NCI-H128 (cell line): ENCODE data around the gene CAMK2G.

Source experiments
- DNase-seq: peaks from one replicate; lab custom pipeline; 2025; ENCODE audit not compliant: unreplicated experiment; lab: John Stamatoyannopoulos, UW

CAMK2G gene

DNA sequence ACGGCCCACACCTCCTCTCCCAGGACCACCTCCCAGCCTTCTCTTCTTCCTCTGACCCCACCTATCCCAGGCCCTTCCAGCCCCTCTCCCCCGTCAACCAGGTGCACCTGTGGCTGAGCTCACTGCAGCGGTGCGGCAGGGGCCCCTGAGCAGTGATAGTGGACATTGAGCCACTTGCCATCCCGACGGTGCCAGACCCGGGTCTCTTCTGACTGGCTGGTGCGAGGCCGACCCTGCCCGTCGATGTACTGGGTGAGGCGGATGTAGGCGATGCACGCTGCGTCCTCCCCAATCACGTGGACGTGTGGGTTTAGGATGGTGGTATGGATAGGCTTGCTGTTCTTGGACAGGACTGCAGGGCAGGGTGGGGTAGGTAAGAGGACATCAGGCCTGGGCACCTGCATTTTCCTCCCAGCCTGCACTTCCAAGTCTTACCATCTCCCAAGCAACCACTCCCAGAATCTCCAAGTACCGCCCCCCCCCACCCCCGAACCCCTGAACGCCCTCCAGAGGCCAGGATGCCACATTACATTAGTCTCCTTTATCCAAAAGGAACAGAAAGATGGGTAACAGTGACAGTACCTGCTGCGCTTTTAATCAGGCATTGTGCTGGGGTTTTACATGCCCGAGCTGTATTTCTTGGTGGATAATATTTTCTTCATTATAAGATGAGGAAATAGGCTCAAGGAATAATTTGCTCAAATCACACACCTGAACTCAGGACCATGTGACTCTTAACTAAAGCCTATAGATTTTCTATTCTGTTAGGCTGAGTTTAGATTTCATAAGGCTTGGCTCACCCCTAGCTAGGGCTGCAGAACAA lies 59.2 kb downstream of the CAMK2G start:
- DNase-seq, result no peak

DNA sequence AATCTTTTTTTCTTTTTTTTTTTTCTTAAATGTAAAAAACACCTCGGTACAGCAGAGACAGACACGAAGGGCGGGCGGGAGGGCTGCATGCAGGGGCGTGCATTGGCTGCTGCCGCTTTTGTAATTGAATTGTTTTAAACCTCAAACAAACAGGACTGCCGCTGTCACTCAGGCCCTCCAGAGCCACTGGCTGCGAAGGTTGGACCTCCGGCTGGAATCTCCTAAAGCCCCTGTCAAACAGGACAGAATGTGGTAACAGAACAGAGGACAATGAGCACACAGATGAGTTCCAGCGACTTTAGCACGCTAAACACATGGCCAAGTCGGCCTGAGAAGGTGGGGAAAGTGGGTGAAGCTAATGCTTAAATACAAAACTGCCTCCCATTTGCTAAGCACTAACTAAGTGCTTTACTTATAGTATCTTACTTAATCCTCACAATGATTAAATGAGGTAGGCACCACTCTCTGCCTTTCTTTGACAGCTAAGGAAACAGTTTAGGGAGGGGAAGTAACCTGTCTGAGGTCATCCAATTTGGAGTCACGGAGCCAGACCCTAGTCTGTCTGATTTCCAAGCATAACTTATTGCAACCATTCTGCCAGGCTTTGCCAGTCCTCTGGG lies 60.0 kb downstream of the CAMK2G start:
- no peak for DNase-seq

- no peak for DNase-seq
Measured at GRCh38 chr10:73813333-73813732, 61.0 kb downstream of the CAMK2G start.

- no peak for DNase-seq
Measured at GRCh38 chr10:73812657-73813056, 61.7 kb downstream of the CAMK2G start.

GRCh38 chr10:73810735-73811465 lies 63.5 kb downstream of the CAMK2G start:
- no peak for DNase-seq

DNA sequence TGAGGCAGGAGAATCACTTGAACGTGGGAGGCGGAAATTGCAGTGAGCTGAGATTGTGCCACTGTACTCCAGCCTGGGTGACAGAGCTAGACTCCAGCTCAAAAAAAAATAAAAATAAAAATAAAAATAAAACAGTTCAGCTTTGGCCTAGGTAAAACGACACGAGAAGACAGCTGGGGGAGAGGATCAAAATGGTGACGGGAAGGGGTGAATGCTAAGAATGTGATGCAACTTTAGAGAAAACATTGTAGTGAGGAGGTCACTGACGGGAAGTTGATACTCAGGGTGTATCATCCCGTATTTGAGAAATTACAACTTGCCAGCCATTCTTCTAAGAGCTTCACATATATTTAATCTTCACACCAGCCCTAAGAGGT lies 64.0 kb downstream of the CAMK2G start:
- no peak for DNase-seq

- no peak for DNase-seq
Measured at GRCh38 chr10:73809061-73809818, 65.1 kb downstream of the CAMK2G start.

DNA sequence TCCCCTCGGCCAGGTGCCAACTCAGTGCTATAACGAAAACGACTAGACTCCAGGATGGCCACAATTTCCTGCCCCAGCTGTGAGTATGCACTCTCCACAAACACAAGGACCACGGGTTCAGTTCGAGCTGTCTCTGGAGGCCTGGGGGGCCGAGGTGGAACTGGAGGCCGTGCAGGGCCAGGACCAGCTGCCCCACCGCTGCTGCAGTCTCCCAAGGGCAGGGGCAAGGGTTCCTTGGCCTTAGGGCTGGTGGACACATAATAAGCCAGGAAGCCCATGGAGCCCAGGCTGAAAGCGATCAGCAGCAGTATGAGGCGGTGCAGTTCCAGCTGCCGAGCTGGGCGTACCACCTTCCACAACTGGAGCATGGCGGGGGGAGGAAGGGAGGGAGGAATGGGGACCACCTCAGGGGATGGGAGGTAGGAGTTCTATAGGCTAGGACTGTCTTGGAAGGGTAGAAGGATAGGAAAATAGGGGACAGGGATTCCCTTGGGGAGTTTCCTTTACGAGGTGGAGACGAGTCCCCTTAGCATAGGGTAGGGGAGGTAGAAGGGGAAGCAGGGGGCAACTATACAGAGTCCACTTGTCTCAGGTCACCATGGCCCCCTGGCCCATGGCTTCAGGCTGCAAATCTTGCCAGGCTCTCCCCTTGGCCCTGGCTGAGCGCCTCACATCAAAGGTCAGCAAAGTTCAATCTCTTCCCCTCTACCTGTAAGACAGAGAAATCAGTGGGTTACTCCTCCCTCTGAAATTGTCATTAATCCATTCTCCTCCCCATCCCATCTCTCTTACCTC lies 66.1 kb downstream of the CAMK2G start:
- no peak for DNase-seq

- DNase-seq, result no peak
Measured at GRCh38 chr10:73807471-73807870, 66.9 kb downstream of the CAMK2G start.

DNA sequence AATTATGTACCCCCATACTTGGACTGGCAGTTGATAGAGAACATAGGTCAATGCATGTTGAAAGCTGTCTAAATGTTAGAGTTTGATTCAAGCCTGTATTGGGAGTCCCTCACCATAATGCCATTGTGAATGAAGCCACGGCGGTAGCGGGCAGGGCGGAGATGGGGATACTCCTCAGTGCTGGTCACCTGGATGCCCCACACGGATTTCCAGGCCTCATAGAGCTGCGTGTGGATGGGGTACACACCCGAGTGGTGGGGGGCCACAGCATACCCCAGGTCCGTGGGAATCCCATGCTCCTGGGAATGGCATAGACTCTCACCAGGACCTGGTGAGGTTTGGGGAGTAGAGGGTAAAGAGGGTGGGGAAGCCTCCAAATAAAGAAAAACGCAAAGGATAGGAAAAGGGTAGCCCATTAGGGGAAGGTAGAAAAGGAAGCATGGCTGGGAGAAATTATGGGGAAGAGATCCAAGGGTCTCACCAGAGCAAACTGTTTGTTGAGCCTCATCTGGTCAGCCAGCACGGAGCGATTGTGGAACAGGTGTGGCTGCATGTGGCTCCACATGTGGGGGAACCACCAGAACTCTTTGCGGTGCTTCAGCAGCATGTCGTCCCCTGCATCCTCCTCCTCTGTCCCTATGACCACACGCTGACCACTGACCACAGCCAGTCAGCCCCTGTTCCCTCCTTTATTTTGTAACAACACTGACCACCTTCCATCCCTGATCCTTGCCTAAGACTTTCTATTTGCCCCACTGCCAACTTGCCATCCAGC lies 68.0 kb downstream of the CAMK2G start:
- DNase-seq, result no peak

GRCh38 chr10:73803680-73804286 lies 70.6 kb downstream of the CAMK2G start:
- no peak for DNase-seq

DNA sequence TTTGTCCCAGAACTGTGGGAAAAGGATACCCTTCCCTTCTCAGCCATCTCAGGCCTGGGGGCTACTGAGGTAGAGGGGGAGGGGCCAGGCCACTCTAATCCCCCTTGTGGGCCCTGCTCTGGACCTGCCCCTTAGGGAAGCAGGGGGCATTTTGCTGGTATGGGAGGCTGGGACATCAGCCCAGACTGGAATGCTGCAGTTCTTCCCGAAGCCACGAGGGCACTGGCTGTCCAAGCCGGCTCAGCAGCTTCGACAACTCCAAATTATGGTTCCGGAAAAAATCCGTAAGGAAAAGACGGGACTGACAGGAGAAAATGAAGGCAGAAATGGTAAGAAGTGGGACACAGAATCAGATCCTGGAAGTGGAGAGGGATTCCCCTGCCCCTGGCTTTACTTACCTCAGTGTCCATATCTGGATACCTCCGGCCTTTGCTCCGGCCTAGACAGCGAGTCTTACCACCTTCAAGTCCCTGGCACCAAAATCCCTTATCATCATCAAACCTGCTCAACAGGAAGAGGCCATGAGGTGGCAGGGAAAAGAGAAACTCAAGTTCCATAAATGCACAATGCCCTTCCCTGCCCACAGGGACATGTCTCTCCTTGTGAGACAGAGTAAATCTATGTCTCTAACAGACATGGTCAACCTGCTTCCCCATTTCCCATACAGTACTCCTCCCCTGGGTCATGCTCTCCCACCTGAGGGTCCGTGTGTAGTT lies 71.9 kb downstream of the CAMK2G start:
- DNase-seq, result no peak

GRCh38 chr10:73801253-73801590 lies 73.1 kb downstream of the CAMK2G start:
- DNase-seq, result no peak

DNA sequence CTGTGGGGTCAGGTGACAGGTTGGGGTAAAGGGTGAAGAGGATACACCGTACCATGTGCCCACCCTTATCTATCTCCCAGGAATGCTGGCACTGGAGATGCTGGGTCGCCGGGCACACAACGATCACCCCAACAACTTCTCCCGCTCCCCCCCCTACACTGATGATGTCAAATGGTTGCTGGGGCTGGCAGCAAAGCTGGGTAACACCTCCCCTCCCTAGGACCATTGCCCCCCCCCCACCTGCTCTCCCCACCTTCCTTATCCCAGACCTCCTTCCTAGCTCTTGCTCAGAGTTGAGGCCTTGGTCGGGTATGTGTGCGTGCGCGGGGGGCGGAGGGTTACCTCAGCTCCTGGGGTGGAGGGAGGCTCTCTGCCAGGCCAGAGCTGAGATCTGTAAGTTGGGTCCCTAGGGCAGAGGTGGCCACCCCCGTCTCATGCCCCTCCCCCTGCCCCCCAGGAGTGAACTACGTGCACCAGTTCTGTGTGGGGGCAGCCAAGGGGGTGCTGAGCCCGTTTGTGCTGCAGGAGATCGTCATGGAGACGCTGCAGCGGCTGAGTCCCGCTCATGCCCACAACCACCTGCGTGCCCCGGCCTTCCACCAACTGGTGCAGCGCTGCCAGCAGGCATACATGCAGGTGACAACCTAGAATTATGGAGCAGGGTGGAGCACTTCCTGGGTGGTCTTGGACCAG lies 73.6 kb downstream of the CAMK2G start:
- DNase-seq, result no peak

DNA sequence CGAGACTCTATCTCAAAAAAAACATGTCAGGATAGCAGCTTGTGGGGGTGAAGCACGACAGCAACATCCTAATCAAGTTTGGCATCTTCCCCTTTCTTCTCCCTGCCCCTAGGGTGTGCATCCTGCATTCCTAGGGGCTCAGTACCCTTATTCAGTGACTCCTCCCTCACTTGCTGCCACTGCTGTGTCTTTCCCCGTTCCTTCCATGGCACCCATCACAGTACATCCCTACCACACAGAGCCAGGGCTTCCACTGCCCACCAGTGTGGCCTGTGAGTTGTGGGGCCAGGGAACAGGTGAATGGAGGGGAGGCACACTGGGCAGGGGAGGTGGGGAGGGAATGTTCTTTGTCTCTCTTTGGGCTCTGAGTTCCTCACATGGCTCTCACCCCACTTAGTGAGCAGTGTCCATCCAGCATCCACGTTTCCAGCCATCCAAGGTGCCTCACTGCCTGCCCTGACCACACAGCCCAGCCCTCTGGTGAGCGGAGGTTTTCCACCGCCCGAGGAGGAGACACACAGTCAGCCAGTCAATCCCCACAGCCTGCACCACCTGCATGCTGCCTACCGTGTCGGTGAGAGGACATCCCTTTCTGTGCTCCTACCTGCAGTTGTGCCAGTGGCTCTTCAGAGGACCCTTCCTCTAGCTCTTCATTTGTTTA lies 74.3 kb downstream of the CAMK2G start:
- no peak for DNase-seq

DNA sequence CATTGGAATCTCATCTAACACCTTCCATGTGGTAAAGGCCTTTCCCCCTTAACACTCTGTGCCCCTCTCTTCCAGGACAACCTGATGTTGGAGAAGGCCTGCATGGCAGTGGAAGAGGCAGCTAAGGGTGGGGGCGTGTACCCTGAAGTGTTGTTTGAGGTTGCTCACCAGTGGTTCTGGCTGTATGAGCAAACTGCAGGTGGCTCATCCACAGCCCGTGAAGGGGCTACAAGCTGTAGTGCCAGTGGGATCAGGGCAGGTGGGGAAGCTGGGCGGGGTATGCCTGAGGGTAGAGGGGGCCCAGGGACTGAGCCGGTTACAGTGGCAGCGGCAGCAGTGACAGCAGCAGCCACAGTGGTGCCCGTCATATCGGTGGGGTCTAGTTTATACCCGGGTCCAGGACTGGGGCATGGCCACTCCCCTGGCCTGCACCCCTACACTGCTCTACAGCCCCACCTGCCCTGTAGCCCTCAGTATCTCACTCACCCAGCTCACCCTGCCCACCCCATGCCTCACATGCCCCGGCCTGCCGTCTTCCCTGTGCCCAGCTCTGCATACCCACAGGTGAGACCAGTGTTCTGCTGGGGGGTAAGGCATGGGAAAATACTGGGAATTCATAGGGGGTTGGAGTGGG lies 75.3 kb downstream of the CAMK2G start:
- DNase-seq, result no peak

DNA sequence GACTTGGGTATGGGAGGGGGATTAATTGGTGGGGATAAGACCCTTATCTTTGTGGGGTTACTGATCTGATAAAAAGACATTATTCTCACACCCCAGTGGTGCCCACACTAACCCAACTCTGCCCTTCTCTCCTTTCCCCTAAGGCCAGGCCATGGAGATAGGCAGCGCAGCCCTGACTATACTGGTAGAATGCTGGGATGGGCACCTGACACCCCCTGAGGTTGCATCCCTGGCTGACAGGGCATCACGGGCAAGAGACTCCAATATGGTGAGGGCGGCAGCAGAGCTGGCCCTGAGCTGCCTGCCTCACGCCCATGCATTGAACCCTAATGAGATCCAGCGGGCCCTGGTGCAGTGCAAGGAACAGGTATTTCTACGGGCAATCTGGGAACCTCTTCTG lies 76.3 kb downstream of the CAMK2G start:
- no peak for DNase-seq
